Measurements from ENCODE around the gene CHST15. TPM values are rescaled to one million over a fixed set of nuclear protein-coding genes. Genes with fewer than 3 reads are reported as not detected.

CHST15 gene
- total RNA-seq, 4 donors from 2014 or later, result 43.2 to 104 (median 81.5) TPM

DNA sequence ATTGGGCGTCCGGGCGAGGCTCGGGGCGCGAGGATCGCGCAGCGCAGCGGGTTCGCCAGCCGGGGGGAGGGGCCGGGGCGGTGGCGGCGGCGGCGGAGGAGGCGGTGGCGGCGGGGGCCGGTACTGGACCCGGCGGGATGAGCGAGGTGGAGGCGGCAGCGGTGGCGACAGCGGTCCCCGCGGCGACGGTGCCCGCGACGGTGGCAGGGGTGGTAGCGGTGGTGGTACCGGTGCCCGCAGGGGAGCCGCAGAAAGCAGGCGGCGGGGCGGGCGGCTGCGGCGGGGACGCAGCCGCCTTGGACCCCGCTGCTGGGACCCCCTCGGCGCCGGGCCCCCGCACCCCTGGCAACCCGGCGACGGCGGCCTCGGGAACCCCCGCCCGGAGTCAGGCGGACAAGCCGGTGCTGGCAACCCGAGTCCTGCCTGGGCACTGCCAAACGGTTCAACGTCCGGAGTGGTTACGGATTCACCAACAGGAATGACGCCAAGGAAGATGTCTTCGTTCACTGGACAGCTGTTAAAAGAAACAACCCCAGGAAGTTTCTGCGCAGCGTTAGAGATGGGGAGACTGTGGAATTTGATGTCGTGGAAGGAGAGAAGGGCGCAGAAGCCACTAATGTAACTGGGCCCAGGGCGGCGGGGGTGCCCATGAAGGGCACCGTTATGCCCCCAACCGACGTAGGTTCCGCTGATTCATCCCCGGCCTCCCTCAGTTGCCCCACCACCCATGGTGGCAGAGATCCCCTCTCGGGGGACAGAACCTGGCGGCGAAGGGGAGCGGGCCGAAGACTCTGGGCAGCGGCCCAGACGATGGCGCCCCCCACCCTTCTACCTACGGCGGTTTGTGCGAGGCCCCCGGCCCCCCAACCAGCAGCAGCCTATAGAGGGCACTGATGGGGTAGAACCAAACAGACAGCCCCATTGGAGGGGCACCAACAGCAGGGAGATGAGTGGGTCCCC, 101.5 kb downstream of the CHST15 start:
- 22 to 40% methylated on average over 47 to 90 of the region's 92 CpGs for WGBS, 2 donors
- Histone ChIP-seq H3K36me3 (no peaks in the 10 kb centered on the region), H3K4me1 (peaks cover 11 to 27% of the 10 kb centered on the region in 2 donors), H3K4me3 (replicated peaks in 1 of 3) (no peak overlapping the region), H3K27me3 (peaks cover 5% of the 10 kb centered on the region), H3K9me3 (no peaks in the 10 kb centered on the region), H3K27ac (no peak overlapping the region)
- DNase-seq, result no peak
- TF ChIP-seq, protein P1, sequence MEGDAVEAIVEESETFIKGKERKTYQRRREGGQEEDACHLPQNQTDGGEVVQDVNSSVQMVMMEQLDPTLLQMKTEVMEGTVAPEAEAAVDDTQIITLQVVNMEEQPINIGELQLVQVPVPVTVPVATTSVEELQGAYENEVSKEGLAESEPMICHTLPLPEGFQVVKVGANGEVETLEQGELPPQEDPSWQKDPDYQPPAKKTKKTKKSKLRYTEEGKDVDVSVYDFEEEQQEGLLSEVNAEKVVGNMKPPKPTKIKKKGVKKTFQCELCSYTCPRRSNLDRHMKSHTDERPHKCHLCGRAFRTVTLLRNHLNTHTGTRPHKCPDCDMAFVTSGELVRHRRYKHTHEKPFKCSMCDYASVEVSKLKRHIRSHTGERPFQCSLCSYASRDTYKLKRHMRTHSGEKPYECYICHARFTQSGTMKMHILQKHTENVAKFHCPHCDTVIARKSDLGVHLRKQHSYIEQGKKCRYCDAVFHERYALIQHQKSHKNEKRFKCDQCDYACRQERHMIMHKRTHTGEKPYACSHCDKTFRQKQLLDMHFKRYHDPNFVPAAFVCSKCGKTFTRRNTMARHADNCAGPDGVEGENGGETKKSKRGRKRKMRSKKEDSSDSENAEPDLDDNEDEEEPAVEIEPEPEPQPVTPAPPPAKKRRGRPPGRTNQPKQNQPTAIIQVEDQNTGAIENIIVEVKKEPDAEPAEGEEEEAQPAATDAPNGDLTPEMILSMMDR (IDR thresholded peaks at IDR 0.05), result no peak
- TF ChIP-seq POLR2A (IDR thresholded peaks at IDR 0.05), result no peak
- intact Hi-C loops (cut with DNase I), result no loop called here

DNA sequence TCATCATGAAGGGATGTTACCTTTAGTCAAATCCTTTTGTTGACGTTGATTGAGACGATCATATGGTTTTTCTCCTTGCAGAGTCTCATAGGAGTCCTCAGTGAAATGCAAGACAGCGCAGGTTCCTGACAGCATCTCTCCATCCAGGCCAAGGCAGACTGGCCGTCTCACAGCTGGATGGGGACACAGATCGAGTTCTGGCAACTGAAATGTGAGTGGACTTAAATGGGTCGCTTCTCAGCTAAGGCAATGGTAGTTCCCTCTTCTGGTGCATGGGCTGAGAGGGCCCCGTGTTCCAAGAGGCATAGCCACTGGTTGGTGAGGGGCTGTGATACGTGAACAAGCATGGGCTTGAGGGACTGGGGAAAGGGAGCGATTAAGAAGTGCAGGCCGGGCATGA, 102.5 kb downstream of the CHST15 start:
- WGBS, 2 donors, result 79 to 83% methylated on average over 10 of the region's 10 CpGs
- no peak for TF ChIP-seq POLR2A (IDR thresholded peaks at IDR 0.05)
- TF ChIP-seq, protein P1 (IDR thresholded peaks at IDR 0.05), result no peak

DNA sequence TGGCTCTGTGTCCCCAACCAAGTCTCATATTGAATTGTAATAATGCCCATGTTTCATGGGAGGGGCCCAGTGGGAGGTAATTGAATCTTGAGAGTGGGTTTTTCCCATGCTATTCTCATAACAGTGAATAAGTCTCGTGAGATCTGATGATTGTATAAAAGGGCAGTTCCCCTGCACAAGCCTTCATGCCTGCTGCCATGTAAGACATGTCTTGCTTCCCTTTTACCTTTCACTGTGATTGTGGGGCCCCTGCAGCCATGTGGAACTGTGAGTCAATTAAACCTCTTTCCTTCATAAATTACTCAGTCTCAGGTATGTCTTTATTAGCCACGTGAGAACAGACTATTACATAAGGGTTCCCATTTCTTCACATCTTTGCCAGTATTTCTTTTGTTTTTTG, 104.7 kb downstream of the CHST15 start:
- no peak overlapping the region for H3K4me3 ChIP-seq (replicated peaks in 1 of 3)
- no peaks in the 10 kb centered on the region for H3K9me3 ChIP-seq
- H3K27ac ChIP-seq, result no peak overlapping the region
- 83 to 86% methylated on average over 2 of the region's 2 CpGs for WGBS, 2 donors
- H3K36me3 ChIP-seq, result no peaks in the 10 kb centered on the region
- H3K4me1 ChIP-seq, result peaks cover 0 to 6% of the 10 kb centered on the region in 2 donors
- no peak for DNase-seq
- intact Hi-C loops (cut with DNase I), result no loop called here
- no peak for TF ChIP-seq POLR2A (IDR thresholded peaks at IDR 0.05)
- TF ChIP-seq, protein P1 (IDR thresholded peaks at IDR 0.05), result no peak
- peaks cover 5% of the 10 kb centered on the region for H3K27me3 ChIP-seq

More for the DNA sequence above, 102.5 kb downstream of the CHST15 start:
- Histone ChIP-seq H3K9me3 (no peaks in the 10 kb centered on the region), H3K4me1 (peaks cover 11 to 23% of the 10 kb centered on the region in 2 donors), H3K27ac (no peak overlapping the region), H3K36me3 (no peaks in the 10 kb centered on the region), H3K4me3 (replicated peaks in 1 of 3) (no peak overlapping the region), H3K27me3 (peaks cover 5% of the 10 kb centered on the region)
- intact Hi-C loops (cut with DNase I), result no loop called here
- no peak for DNase-seq

DNA sequence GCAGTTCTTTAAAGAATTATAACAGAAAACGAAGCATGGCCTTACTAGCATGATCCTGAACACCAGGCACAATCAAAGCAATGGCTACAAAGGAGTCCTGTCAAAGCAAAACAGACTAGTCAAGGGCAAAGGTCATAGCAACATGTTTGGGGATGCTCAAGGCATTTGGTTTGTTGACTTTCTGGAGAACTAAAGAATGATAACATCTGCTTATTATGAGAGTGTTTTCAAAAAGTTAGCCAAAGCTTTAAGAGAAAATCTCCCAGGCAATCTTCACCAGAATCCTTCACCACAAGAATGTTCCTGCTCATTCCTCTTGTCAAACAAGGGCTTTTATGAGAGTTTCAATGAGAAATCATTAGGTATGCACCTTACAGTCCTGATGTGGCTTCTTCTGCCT, 106.7 kb downstream of the CHST15 start:
- H3K27me3 ChIP-seq, result peaks cover 5% of the 10 kb centered on the region
- intact Hi-C loops (cut with DNase I), result no loop called here
- H3K36me3 ChIP-seq, result no peaks in the 10 kb centered on the region
- no peaks in the 10 kb centered on the region for H3K9me3 ChIP-seq
- DNase-seq, result no peak
- H3K27ac ChIP-seq, result no peak overlapping the region
- peaks cover 0 to 4% of the 10 kb centered on the region in 2 donors for H3K4me1 ChIP-seq
- no peak for TF ChIP-seq POLR2A (IDR thresholded peaks at IDR 0.05)
- TF ChIP-seq, protein P1 (IDR thresholded peaks at IDR 0.05), result no peak
- H3K4me3 ChIP-seq (replicated peaks in 1 of 3), result no peak overlapping the region
- 29 to 30% methylated on average over 1 of the region's 1 CpG for WGBS, 2 donors

DNA sequence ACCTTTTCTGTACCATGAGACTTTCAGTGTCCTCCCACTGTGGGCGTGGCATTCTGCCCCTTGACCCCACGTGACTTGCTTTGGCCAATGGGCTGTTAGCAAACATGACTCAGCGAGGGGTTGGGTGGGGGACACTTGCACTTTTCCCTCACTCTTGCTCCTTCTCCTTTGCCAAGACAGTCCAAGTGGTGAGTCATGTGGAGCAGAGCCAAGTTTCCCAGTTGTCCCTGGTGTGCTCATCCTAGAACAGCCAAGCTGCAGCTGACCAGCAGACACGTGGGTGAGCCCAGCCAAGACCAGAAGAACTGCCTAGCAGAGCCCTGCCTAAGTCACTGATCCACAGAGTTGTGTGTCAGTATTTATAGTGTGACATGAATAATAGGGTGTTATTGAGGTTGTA, 119.0 kb downstream of the CHST15 start:
- H3K9me3 ChIP-seq, result no peaks in the 10 kb centered on the region
- H3K27ac ChIP-seq, result no peak overlapping the region
- H3K36me3 ChIP-seq, result no peaks in the 10 kb centered on the region
- peaks cover 17% of the 10 kb centered on the region for H3K27me3 ChIP-seq
- TF ChIP-seq POLR2A (IDR thresholded peaks at IDR 0.05), result no peak
- TF ChIP-seq, protein P1 (IDR thresholded peaks at IDR 0.05), result no peak
- WGBS, 2 donors, result 76 to 82% methylated on average over 4 of the region's 4 CpGs
- DNase-seq, result no peak
- peaks cover 0 to 6% of the 10 kb centered on the region in 2 donors for H3K4me1 ChIP-seq
- H3K4me3 ChIP-seq (replicated peaks in 1 of 3), result no peak overlapping the region
- intact Hi-C loops (cut with DNase I), result no loop called here
